Upper lobe of left lung (tissue), 4 donors: ENCODE data around the gene PELI3.
A peak's percentile ranks its signal among the peaks of the same experiment; 100 is the strongest.

ENCODE experiments used
- CTCF ChIP-seq, 6 experiments: fragments of 450-650 bp in 4 of 6; fragments of 200-600 bp in 2 of 6; sonication (generic) in 2 of 6; IDR thresholded peaks; one replicate each; pipeline ENCODE4 v1.5.1; 2016 to 2019; ENCODE audit warnings: antibody characterized with exemption in 6 of 6
- EP300 ChIP-seq, 4 donors: sonication (generic); formaldehyde crosslinking; IDR thresholded peaks; one replicate each; pipeline ENCODE4 v1.5.1; 2017; ENCODE audit warnings: antibody characterized with exemption in 4 of 4, control low read depth in 2 of 4
- POLR2A ChIP-seq, 4 donors: fragments of 450-650 bp; IDR thresholded peaks; one replicate each; pipeline ENCODE4 v1.5.1; 2016 to 2017; ENCODE audit warnings: antibody characterized with exemption in 4 of 4, mild to moderate bottlenecking in 2 of 4
- POLR2AphosphoS5 ChIP-seq, 2 donors: sonication (generic); formaldehyde crosslinking; IDR thresholded peaks; one replicate each; pipeline ENCODE4 v1.5.1; 2017; ENCODE audit warnings: antibody characterized with exemption in 2 of 2

GRCh38 chr11:66418168-66418985 is 48.3 kb upstream of the PELI3 start:
- TF ChIP-seq CTCF (IDR thresholded peaks at IDR 0.05) (peak in 1 of 6 experiments; percentile 22), POLR2AphosphoS5 (IDR thresholded peaks at IDR 0.05) (no peak), POLR2A (IDR thresholded peaks at IDR 0.05) (no peak), EP300 (IDR thresholded peaks at IDR 0.05) (no peak)
